Transverse colon (tissue), 3 donors: ENCODE data around the gene ATF7IP2.

Experiments used
- EP300 ChIP-seq: sonication (generic); formaldehyde crosslinking; IDR thresholded peaks from one replicate; pipeline ENCODE4 v1.6.1; 2017; ENCODE audit warnings: antibody characterized with exemption, low read depth
- POLR2A ChIP-seq: fragments of 450-650 bp; IDR thresholded peaks from one replicate; pipeline ENCODE4 v1.6.1; 2016; ENCODE audit warnings: antibody characterized with exemption, mild to moderate bottlenecking, moderate library complexity
- TF ChIP-seq, protein P1 (sequence below), 5 experiments: fragments of 200-600 bp in 3 of 5; fragments of 450-650 bp in 2 of 5; sonication (generic) in 3 of 5; IDR thresholded peaks; 1 replicate in 2 of 5; 2 replicates in 3 of 5; pipeline ENCODE4 v1.5.1; 2016 to 2017; ENCODE audit warnings: antibody characterized with exemption in 5 of 5, inconsistent platforms in 3 of 5, mild to moderate bottlenecking in 2 of 5, moderate library complexity in 1 of 5

- TF ChIP-seq, protein P1, sequence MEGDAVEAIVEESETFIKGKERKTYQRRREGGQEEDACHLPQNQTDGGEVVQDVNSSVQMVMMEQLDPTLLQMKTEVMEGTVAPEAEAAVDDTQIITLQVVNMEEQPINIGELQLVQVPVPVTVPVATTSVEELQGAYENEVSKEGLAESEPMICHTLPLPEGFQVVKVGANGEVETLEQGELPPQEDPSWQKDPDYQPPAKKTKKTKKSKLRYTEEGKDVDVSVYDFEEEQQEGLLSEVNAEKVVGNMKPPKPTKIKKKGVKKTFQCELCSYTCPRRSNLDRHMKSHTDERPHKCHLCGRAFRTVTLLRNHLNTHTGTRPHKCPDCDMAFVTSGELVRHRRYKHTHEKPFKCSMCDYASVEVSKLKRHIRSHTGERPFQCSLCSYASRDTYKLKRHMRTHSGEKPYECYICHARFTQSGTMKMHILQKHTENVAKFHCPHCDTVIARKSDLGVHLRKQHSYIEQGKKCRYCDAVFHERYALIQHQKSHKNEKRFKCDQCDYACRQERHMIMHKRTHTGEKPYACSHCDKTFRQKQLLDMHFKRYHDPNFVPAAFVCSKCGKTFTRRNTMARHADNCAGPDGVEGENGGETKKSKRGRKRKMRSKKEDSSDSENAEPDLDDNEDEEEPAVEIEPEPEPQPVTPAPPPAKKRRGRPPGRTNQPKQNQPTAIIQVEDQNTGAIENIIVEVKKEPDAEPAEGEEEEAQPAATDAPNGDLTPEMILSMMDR (IDR thresholded peaks at IDR 0.05), result no peak
- TF ChIP-seq EP300, result no peak
- TF ChIP-seq POLR2A, result no peak
Measured at GRCh38 chr16:10376229-10376628, 9.6 kb upstream of the ATF7IP2 start.
